Measurements from ENCODE around the gene SPIN1. TPM values are rescaled to one million over a fixed set of nuclear protein-coding genes. Genes with fewer than 3 reads are reported as not detected.

The SPIN1 gene
- total and polyA plus RNA-seq, 2 donors (not counting 1 experiment from before 2014, with no cell fraction given): 9.9 to 24.9 TPM

DNA sequence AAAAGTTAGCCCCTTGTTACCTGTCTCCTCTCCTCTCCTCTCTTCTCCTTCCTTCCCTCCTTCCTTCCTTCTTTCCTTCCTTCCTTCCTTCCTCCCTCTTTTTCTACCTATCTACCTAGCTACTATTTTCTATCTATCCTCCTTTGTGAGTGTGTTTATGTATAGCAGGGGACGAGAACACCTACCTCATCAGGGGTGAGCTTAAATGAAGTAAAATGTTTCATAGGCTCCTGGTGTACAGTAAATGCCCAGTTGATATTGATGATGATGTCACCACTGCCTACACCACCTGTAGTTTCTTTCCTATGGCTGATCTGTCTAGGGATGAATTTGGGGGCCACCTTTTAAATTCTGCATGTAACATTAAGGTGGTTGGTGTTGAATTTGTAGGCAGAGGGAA is 4.3 kb downstream of the SPIN1 start:
- Mint-ChIP-seq H3K27ac (no peak overlapping the region), H3K9me3 (ENCODE audit: insufficient read depth) (no peaks in the 10 kb centered on the region), H3K4me3 (no peak overlapping the region), H3K27me3 (no peaks in the 10 kb centered on the region), H3K4me1 (peaks cover 29% of the 10 kb centered on the region)
- TF ChIP-seq, protein P1, sequence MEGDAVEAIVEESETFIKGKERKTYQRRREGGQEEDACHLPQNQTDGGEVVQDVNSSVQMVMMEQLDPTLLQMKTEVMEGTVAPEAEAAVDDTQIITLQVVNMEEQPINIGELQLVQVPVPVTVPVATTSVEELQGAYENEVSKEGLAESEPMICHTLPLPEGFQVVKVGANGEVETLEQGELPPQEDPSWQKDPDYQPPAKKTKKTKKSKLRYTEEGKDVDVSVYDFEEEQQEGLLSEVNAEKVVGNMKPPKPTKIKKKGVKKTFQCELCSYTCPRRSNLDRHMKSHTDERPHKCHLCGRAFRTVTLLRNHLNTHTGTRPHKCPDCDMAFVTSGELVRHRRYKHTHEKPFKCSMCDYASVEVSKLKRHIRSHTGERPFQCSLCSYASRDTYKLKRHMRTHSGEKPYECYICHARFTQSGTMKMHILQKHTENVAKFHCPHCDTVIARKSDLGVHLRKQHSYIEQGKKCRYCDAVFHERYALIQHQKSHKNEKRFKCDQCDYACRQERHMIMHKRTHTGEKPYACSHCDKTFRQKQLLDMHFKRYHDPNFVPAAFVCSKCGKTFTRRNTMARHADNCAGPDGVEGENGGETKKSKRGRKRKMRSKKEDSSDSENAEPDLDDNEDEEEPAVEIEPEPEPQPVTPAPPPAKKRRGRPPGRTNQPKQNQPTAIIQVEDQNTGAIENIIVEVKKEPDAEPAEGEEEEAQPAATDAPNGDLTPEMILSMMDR (IDR thresholded peaks at IDR 0.05): no peak
- no peak for TF ChIP-seq EZH2 (IDR thresholded peaks at IDR 0.05; ENCODE audit: borderline replicate concordance, insufficient read depth, low read depth, low read length, poor library complexity, severe bottlenecking)
- no peak overlapping the region for H3K4me3 ChIP-seq (ENCODE audit: control extremely low read depth in 1 of 5, extremely low read depth in 1 of 5, insufficient read depth in 1 of 5, low read depth in 2 of 5, low read length in 4 of 5)
- H4K20me1 ChIP-seq (ENCODE audit: control insufficient read depth, insufficient read depth, low read length, poor library complexity, severe bottlenecking): peaks cover 14% of the 10 kb centered on the region
- intact Hi-C loops (cut with micrococcal nuclease): no loop called here
- WGBS (ENCODE audit: insufficient coverage): no CpG with 5 or more reads among the region's 1 CpG
- CTCF ChIA-PET: no interaction called here
- ATAC-seq (ENCODE audit: low read depth) (no peak), DNase-seq (no peak)
- no peaks in the 10 kb centered on the region for H3K9me3 ChIP-seq (ENCODE audit: control extremely low read depth in 1 of 3, control insufficient read depth in 2 of 3, insufficient read depth in 1 of 3, low read length in 2 of 3)
- no peak overlapping the region for H2AFZ ChIP-seq (ENCODE audit: insufficient read depth, low read depth, low read length, poor library complexity, severe bottlenecking)
- peaks cover 68% of the 10 kb centered on the region for H3K79me2 ChIP-seq (ENCODE audit: control insufficient read depth, insufficient read depth, low read length)
- H3K36me3 ChIP-seq (replicated peaks in 1 of 2; ENCODE audit: control extremely low read depth in 1 of 2, control insufficient read depth in 1 of 2, extremely low read depth in 1 of 2, insufficient read depth in 2 of 2, low read length in 1 of 2): no peaks in the 10 kb centered on the region
- POLR2A ChIA-PET: no interaction called here
- H3K4me2 ChIP-seq (replicated peaks; ENCODE audit: low read depth, low read length, poor library complexity, severe bottlenecking): no peak overlapping the region
- H3K4me1 ChIP-seq (ENCODE audit: control insufficient read depth in 2 of 2, insufficient read depth in 2 of 2, low read length in 2 of 2): peaks cover 6 to 15% of the 10 kb centered on the region in 2 donors
- no peaks in the 10 kb centered on the region for H3K27me3 ChIP-seq (replicated peaks in 1 of 4; ENCODE audit: control extremely low read depth in 1 of 4, control insufficient read depth in 3 of 4, insufficient read depth in 4 of 4, low read length in 3 of 4)
- no peak overlapping the region for H3K27ac ChIP-seq (ENCODE audit: low read length in 2 of 2)
- no peak overlapping the region for H3K9ac ChIP-seq (ENCODE audit: low read length)

DNA sequence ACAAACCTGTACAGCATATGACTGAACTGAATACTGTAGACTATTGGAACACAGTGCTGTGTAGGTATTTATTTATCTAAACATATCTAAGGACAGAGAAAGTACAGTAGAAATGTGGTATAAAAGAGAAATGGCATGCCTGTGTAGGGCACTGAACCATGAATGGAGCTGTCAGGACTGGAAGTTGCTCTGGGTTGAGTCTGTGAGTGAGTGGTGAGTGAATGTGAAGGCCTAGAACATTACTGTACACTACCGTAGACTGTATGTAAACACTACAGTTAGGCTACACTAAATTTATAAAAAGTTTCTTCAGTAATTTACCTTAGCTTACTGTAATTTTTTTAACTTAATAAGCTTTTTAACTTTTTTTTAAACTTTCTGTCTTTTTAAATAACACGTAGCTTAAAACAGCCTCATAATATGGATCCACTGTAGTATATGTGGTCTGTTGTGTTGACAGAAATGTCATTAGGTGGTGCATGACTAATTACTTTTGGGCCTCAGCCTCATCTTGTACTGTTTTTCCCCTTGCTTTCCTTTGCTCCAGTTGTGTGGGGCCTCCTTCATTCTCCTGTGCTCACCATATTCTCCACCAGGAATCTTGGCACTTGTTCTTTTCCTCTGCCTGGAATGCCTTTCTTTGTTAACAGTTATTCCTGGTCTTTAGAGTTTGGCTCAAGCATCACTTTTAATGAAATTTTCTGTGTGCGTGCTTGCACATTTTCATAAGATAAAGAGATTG is 8.8 kb downstream of the SPIN1 start:
- no peak overlapping the region for H2AFZ ChIP-seq (ENCODE audit: insufficient read depth, low read depth, low read length, poor library complexity, severe bottlenecking)
- DNase-seq: no peak
- no peak overlapping the region for H3K4me2 ChIP-seq (replicated peaks; ENCODE audit: low read depth, low read length, poor library complexity, severe bottlenecking)
- peaks cover 0 to 2% of the 10 kb centered on the region in 2 experiments for H3K36me3 ChIP-seq (replicated peaks in 1 of 2; ENCODE audit: control extremely low read depth in 1 of 2, control insufficient read depth in 1 of 2, extremely low read depth in 1 of 2, insufficient read depth in 2 of 2, low read length in 1 of 2)
- Mint-ChIP-seq H3K27me3 (no peaks in the 10 kb centered on the region), H3K9me3 (ENCODE audit: insufficient read depth) (no peaks in the 10 kb centered on the region), H3K27ac (no peak overlapping the region), H3K4me3 (no peak overlapping the region), H3K4me1 (peaks cover 14% of the 10 kb centered on the region)
- H3K9ac ChIP-seq (ENCODE audit: low read length): no peak overlapping the region
- no peak overlapping the region for H3K27ac ChIP-seq (ENCODE audit: low read length in 2 of 2)
- WGBS (ENCODE audit: insufficient coverage): no CpG with 5 or more reads among the region's 3 CpGs
- no peak for TF ChIP-seq EZH2 (IDR thresholded peaks at IDR 0.05; ENCODE audit: borderline replicate concordance, insufficient read depth, low read depth, low read length, poor library complexity, severe bottlenecking)
- TF ChIP-seq, protein P1 (IDR thresholded peaks at IDR 0.05): no peak
- intact Hi-C loops (cut with micrococcal nuclease): no loop called here
- H3K27me3 ChIP-seq (replicated peaks in 1 of 4; ENCODE audit: control extremely low read depth in 1 of 4, control insufficient read depth in 3 of 4, insufficient read depth in 4 of 4, low read length in 3 of 4): no peaks in the 10 kb centered on the region
- peaks cover 22% of the 10 kb centered on the region for H4K20me1 ChIP-seq (ENCODE audit: control insufficient read depth, insufficient read depth, low read length, poor library complexity, severe bottlenecking)
- ChIA-PET POLR2A (no interaction called here), CTCF (no interaction called here)
- no peak overlapping the region for H3K4me3 ChIP-seq (ENCODE audit: control extremely low read depth in 1 of 5, extremely low read depth in 1 of 5, insufficient read depth in 1 of 5, low read depth in 2 of 5, low read length in 4 of 5)
- ATAC-seq (ENCODE audit: low read depth): no peak
- no peaks in the 10 kb centered on the region for H3K9me3 ChIP-seq (ENCODE audit: control extremely low read depth in 1 of 3, control insufficient read depth in 2 of 3, insufficient read depth in 1 of 3, low read length in 2 of 3)
- no peaks in the 10 kb centered on the region for H3K4me1 ChIP-seq (ENCODE audit: control insufficient read depth in 2 of 2, insufficient read depth in 2 of 2, low read length in 2 of 2)
- H3K79me2 ChIP-seq (ENCODE audit: control insufficient read depth, insufficient read depth, low read length): peaks cover 94% of the 10 kb centered on the region

All from B cell (primary cell).